SH-SY5Y (cell line): Measurements from ENCODE around the gene LGI2.

ENCODE experiments used
- GATA2 ChIP-seq: IDR thresholded peaks from 2 replicates; pipeline ENCODE4 v1.6.1; 2011; ENCODE audit warnings: mild to moderate bottlenecking, low read depth, low read length
- GATA3 ChIP-seq: IDR thresholded peaks from 2 replicates; pipeline ENCODE4 v1.6.1; 2011; ENCODE audit warnings: low read depth, mild to moderate bottlenecking, low read length, moderate library complexity

Gene LGI2

GRCh38 chr4:25030277-25031076 lies at the start of gene LGI2:
LGI2 (minus strand) TSS chr4:25030946; CDS start chr4:25030693, 253 bp downstream.
- TF ChIP-seq GATA3: no peak
- TF ChIP-seq GATA2: no peak

DNA sequence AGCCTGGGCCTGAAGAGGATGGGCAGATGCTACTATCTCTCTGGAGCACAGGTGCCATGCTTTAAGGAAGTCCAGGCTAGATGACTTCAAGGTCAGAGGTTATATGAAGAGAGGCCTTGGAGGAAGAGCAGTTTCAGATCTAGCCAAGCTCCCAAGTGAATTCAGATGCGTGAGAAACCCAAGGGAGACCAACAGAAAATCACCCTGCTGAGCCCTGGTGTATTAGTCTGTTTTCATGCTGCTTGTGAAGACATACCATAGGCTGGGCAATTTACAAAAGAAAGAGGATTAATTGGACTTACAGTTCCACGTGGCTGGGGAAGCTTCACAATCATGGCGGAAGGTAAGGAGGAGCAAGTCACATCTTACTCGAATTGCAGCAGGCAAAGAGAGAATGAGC lies 47.8 kb upstream of the LGI2 start:
- no peak for TF ChIP-seq GATA3
- TF ChIP-seq GATA2: no peak

- no peak for TF ChIP-seq GATA3
- no peak for TF ChIP-seq GATA2
Observed at GRCh38 chr4:25076625-25077398, 46.1 kb upstream of the LGI2 start.

DNA sequence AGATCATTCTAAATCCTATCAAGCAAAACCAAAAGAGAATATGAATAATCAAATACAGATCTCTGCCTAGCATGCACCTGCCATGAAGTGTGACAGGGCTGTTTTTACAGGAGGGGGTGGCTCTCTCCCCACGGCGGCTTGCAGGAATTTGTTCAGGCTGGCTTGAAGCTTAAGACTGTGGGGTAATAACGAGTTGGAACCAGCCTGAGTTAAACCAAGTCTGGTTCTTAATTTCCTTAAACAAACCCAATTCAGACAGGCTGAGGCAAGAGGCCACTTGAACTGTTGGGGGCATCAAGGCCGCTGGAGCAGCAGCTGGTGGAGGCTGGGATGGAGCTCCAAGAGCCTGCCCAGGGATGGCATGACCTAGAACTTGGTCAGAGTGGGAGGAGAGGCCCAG lies 45.1 kb upstream of the LGI2 start:
- TF ChIP-seq GATA2 (no peak), GATA3 (no peak)

DNA sequence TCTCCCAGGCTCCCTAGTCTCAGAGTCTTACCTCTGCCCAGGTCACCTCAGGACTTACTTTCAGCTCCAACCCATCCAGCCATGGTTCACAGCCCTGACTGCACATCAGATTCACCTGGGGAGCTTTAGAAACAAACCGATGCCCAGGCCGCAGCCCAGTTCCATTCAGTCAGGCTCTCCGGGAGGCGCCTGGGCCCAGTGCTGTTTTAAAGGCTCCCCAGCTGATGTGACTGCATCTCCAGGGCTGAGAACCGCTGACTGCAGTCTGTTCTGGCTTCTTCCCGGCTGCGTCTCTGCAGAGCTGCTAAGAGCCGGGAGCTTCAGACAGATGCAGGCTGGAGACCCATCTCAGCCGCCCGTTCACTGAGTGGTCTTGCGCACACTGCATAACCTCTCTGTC lies 44.4 kb upstream of the LGI2 start:
- no peak for TF ChIP-seq GATA3
- no peak for TF ChIP-seq GATA2

DNA sequence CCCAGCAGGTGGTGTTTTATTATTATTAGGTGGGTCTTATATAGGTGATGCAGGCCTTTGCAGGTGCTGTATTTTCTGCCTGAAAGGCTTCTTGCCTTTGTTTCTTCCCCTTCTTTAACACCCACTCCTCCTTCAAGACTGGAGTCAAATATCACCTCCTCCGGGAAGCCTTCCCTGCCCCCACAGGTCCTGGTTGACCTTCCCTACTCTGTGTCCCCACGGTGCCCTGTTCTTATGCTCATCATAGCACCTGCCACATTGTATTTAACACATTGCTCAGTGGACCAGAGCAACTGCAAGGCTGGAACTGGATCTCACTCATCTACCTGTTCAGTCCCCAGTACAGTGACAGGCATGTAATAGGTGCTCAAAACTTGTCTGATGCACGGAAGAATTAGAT lies 39.8 kb upstream of the LGI2 start:
- no peak for TF ChIP-seq GATA3
- TF ChIP-seq GATA2: no peak

- TF ChIP-seq GATA2: no peak
- TF ChIP-seq GATA3: no peak
Observed at GRCh38 chr4:25069014-25069413, 38.3 kb upstream of the LGI2 start.

DNA sequence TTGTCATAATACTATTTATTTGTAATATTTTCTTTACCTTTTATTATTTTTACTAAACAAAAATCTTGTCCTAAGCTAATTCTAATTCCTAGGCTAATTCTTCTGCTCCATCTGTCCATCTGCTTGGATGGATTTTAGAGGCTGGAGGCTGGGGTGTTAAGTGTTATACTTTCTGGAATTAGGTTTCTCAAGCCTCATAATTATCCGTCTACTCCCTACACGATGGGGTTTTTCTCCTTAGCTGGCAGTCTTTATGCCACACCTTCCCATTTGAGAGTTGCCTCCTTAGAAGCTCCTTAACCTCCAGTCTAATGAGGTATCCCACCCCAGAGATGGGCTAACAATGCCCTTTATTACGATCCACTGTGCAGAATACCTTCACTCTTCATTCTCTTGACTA lies 37.6 kb upstream of the LGI2 start:
- TF ChIP-seq GATA2 (no peak), GATA3 (no peak)

GRCh38 chr4:25065932-25066590 lies 35.3 kb upstream of the LGI2 start:
- TF ChIP-seq GATA2 (no peak), GATA3 (no peak)

DNA sequence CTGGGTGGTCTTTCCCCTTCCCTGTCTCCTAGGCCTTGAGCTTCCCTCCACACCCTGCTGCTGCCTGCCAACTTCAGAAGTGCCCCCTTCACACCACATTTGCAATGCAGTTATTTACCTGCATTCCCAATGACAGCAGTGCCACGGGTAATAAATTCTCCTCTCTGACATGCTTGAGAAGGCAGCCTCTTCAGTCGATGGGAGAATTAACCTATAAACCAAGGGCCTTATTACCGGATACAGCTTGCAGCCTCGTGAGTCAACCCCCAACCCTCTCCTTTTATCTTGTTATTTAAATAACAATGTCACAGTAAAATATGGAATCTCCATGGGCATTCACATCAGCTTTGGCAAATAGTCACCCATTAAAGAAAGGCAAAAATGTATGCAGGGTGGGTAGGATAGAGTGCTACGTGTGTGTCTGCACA lies 34.7 kb upstream of the LGI2 start:
- TF ChIP-seq GATA3 (no peak), GATA2 (no peak)

DNA sequence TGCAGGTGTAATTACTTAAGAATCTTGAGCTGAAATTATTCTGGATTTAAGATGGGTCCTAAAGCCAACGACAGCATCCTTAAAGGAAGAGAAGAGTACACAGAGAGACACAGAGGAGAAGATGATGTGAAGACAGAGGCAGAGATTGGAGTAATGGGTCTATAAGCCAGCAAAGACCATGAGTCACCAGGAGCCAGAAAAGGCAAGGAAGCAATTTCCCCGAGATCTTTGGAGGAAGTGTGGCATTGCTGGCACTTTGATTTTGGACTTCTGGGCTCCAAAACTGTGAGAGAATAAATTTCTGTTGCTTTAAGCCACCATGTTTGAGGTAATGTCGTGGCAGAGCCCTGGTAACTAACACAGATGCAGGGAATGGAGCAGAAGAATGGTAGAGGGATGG lies 32.4 kb upstream of the LGI2 start:
- TF ChIP-seq GATA3 (no peak), GATA2 (no peak)

- TF ChIP-seq GATA2 (no peak), GATA3 (no peak)
Observed at GRCh38 chr4:25062098-25062497, 31.4 kb upstream of the LGI2 start.

DNA sequence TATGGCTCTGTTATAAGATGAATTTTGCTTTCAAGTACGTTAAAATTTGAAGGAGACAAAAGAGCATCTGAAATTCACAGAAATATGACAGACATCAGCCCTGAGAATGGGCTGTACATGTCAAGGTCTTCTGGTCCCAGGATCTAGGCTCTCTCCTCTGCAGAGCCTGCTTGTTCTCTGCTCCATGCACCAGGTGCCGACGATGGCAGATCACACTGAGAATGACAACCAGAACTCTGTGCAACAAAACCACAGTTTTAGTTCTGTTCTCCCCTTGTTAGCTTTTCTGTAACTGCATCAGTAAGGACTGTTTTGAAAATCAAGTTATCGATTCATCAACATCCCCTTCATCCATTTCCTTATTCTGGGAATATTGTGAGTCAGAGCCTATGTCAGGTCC lies 30.9 kb upstream of the LGI2 start:
- TF ChIP-seq GATA3 (no peak), GATA2 (no peak)

- TF ChIP-seq GATA2: no peak
Observed at GRCh38 chr4:25060963-25061340, 30.2 kb upstream of the LGI2 start.
